Left hindlimb (tissue), 1 donor: ENCODE data around the gene MCCC2.
"Not testable (repeated sequence)": the region's sequence is repeated elsewhere in the genome, so short reads cannot be mapped to it uniquely, and the experiment has no call there.

Experiments used
- DNase-seq: peaks from one replicate; pipeline ENCODE4 v3.0.0-alpha.2; 2018

MCCC2 gene

DNA sequence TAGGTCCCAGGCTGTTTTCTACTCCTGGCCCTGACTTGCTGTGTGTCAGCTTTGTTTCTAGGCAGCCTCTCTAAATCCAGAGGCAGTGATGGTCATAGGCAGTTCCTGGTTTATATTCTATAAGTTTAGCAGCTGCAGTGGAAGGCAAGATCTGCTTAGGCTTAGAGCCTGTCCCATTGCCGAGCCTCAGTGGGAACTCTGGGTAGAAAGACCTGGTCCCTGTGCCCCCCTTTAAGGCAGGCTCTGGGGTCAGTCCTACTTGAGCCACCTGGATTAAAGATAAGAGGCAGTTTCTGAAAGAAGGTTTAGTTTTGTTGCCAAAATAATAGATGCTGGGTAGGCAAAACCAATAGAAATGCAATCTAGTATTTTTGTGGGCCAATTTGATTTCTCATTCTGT lies 13.6 kb downstream of the MCCC2 start:
- no peak for DNase-seq

DNA sequence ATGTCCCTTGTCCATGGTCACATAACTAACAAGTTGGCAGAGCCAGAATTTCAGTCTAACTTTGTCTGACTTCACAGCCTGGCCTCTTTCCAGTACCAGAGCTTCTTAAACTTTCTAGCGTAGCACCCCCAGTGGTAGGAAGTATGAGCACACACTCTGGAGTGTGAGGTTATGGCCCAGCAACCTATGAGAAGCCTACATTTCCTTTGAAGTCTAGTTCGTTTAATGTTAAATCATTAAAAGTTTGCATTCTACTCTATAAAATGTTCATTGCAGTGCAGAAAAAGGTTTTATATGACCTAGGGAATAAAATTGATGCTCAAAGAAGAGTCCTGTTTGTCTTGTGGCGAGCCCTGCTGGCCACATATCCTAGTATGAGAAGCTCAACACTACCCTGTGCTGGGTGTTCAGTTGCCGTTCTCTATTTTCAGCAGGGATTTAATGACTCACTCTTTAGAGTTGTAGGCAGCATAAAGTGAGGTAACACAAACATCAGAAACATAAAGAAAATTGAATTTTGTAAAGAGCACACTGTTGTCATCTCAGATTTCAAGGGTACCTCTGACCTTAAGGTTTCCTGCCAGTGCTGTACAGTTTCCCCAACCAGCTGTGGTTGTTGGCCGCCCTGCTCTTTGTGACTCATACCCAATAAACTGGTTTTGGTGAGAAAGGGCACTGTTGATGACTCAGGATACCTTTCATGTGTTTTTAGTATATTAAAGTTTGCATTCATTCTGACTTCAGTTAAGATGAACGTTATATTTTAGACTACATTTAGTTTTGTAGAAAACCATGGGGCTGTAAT lies 14.3 kb downstream of the MCCC2 start:
- DNase-seq, result peak; percentile 57

DNA sequence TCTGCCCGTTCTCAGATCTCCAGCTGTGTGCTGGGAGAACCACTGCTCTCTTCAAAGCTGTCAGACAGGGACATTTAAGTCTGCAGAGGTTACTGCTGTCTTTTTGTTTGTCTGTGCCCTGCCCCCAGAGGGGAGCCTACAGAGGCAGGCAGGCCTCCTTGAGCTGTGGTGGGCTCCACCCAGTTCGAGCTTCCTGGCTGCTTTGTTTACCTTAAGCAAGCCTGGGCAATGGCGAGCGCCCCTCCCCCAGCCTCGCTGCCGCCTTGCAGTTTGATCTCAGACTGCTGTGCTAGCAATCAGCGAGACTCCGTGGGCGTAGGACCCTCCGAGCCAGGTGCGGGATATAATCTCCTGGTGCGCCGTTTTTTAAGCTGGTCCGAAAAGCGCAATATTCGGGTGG lies 22.8 kb downstream of the MCCC2 start:
- DNase-seq, result not testable (repeated sequence)

DNA sequence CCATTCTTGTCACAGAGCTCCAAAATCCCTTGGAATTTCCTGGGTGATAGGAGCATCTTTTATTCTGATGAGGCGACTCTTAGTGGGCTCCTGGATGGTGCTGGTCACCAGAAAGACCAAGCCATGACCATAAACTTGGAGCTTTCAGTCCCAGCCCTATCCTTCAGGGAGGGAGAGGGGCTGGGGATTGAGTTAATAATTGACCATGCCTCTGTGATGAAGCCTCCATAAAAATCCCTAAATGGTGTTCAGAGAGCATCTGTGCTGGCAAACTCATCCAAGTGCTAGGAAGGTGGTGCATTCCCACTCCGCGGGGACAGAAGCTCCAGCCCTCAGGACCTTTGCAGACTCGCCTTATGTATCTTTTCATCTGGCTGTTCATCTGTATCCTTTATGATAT lies 28.7 kb downstream of the MCCC2 start:
- no peak for DNase-seq

DNA sequence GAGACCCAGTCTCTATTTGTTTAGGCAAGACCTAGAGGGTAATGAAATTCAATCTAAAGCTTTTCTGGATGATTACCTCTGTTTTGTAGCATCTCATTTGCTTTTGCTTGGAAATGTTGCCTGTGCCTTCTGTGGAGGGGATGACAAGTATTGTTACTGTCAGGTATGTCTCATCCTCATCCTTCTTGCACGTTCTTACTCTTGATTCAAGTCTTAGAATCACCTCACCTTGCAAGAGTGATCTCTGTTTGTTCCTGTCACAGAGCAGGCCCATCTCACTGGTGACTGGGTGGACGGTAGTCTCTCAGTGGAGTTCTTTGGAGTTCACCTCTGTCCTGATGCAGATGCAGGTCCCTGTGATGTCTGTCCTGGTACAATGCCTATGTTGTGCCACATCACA lies 33.5 kb downstream of the MCCC2 start:
- DNase-seq, result no peak

DNA sequence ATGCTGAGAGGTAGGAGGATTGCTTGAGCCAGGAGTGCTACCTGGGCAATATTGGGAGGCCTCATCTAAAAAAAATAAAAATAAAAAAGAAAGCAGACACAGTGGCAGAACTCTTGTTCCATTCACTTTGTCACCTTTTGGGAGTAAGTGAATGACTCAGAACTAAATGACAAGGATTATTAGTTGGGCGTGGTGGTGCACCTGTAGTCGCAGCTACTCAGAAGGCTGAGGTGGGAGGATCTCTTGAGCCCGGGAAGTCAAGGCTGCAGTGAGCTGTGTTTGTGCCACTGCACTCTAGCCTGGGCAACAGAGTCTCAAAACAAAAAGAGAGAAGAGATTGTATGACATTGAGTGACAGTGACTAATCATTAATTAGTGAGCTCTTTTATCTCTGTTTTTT lies 34.1 kb downstream of the MCCC2 start:
- DNase-seq, result no peak

DNA sequence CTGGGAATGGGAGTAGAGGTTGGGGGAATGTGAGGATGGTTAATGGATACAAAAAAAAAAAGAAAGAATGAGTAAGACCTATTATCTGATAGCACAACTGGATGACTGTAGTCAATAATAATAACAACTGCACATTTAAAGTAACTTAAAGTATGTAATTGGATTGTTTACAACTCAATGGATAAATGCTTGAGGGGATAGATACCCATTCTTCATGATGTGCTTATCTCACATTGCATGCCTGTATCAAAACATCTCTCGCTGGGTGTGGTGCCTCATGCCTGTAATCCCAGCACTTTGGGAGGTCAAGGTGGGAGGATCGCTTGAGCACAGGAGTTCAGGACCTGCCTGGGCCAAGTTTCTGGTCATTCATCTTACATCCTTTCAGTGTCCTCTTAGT lies 34.6 kb downstream of the MCCC2 start:
- DNase-seq, result no peak

DNA sequence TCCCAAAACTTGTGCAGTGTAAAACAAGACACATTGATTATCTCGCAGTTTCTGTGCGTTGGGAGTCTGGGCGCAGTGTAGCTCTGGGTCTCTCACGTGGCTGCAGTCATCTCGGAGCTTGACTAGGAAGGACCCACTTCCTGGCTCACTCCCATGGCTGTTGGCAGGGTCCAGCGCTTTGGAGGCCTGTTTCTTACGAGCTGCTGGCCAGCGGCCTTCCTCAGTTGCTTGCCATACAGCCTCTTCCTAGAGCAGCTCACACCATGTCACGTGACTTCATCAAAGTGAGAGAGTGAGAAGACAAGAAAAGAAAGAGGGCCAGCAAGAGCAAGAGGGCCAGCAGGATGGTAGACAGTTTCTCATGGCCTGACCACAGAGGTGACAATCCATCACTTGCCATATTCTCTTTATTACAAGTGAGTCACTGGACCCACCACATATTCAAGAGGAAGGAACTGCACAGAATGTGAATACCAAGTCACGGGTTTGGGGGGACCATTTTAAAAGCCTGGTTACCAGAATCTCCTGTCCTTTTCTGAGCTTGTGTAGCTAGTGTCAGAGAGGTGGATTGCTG lies 36.2 kb downstream of the MCCC2 start:
- DNase-seq, result no peak

DNA sequence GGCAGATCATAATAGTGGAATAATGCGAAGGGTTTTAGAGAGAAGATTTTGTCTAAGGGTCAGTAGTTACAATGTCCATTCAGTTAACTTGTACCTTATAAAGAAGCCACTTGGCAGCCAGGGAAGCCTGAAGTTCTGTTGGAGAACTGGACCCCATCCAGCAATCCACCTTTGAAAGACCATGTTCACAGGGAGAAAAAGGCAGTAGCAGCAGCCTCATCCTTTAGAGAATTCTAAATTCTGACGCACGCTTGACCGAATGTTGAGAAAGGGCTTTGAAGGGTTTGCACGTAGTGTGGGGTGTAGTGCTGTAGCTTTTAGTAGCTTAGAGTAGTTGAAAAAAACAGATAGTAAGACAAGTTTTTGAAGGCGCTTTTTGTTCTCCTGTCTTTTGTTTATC lies 42.8 kb downstream of the MCCC2 start:
- DNase-seq, result no peak

DNA sequence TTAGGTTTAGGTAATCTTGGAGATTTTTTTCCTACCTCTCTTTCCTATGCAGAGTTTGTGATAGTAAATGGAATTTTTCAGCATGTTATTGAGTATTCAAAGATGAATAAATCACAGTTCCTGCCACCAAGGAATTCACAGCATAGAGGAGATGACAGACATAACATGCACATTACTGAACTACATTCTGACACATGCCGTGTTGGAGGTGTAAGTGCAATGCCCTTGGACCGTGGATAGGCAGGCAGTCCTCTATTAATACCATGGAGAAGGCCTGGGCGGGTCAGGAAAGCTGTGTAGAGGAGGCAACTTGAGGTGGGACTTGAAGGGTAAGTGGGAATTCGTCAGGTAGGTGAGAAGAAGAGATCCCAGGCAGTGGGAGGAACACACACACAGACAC lies 43.9 kb downstream of the MCCC2 start:
- DNase-seq, result no peak

DNA sequence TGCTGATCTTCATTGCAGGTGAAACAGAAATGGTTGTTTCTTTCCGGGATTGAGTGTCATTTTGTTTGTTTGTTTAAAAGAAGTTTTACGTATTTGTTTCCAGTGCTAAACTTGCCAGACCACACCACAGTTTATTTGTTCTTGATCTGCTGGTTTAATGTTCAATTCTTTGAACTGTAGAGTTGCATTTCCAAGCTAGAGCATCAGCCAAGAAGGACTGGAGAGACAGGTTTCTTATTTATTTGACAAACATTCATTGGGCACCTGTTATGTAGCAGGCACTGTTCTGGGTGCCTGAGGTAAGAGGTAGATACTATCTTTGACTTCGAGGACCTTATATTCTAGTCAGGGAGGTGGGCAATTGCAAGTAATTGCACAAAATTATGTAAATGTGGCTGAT lies 45.0 kb downstream of the MCCC2 start:
- no peak for DNase-seq

DNA sequence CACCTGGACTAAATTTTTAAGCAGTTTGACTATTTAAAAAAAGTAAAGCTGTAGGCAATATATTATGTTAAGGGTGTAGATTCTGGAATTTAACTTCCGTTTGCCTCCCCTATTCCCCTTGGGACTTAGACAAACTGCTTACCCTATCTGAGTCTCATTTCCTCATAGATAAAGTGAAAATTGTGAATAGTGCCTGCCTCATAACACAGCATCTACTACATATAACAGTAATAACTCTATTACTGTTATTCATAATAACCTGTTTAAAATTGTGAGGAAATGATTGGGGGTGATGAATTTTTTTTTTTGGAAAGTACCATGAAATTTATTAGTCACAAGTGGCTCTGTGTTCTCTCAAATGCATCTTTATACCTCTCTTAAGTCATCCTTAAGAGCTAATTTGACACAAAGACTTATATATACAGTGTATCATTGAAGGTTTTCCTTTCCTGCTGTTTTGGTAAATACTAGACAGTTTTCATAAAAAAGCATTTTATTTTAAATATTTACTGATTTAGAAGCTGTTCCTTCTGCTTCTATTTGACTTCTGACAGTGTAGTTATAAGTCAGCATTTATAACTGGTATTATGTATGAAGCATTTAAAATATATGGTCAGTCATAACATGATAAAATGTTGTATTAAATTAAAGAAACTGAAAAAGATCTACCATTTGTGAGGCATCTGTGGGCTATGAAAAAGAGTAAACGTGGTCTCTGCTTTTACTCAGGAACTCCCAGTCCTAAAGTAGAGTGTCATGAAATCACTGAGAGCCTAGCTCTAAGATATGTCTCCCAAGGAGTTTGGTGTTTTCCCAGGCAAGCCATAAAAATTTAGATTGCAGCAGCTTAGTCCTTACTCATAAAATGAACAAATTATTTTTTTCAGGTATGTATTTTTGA lies 46.4 kb downstream of the MCCC2 start:
- DNase-seq, result no peak

DNA sequence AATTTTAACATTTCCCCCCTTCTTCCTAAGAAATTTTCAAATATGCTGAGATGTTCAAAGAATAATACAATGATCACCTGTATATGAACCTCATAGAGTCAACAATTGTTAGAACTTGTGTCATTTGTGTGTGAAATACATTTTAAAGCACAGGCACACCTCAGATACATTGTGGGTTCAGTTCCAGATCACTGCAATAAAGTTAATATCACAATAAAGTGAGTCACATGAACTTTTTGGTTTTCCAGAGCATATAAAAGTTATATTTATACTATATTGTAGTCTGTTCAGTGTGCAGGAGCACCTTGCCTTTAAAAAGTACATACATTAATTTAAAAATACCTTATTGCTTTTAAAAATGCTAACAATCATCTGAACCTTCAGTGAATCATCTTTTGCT lies 50.0 kb downstream of the MCCC2 start:
- DNase-seq, result no peak

DNA sequence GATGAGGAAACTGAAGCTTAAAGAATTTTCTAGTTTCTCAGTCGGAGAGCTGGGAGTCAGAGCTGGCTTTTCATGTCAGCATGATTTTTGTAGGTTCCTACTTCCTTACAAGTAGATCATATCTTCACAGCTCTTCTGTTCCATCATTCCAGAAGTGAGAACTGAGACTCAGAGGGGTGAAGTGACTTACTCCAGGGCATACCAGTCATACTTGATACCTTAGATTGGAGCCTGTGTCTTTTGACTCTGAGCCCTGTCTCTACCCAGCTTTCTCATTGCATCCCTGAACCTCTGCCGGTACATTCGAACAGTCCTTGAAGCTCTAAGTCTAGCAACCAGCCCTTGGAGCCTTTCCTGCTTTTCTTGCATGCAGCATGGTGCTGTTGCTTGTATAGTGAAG lies 53.3 kb downstream of the MCCC2 start:
- no peak for DNase-seq

DNA sequence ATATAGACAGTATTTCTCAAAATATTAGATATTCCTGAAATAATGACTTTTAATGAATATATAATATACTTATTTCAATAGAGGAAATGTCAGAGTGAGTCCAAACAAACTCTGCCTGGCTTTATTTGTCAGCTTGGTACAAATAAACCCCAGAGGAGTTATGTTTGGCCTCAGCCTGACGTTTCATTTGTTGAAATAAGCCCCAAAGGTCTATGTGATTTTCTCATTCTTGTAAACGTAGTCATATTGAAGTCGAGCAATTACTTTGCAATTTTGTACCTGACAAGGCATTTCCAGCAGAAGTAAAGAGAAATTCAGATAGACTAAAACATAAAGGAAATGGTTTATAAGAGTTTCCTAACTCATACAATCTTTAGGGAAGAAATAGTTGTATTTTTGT lies 57.9 kb downstream of the MCCC2 start:
- DNase-seq, result no peak

DNA sequence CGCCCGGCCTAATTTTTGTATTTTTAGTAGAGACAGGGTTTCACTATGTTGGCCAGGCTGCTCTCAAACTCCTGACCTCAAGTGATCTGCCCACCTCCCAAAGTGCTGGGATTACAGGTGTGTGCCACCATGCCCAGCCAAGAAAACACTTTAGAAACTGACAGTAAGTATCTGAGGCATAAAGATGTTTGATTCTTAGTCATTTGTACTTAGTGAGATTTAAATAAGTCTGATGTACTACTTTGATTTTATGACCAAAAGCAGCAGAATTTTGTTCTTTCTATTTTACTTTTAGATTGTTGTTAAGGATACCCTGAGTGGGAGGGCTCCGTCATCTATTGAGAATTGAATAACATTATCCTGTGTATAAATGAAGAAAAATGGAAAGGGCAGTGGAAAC lies 63.8 kb downstream of the MCCC2 start:
- DNase-seq, result not testable (repeated sequence)

DNA sequence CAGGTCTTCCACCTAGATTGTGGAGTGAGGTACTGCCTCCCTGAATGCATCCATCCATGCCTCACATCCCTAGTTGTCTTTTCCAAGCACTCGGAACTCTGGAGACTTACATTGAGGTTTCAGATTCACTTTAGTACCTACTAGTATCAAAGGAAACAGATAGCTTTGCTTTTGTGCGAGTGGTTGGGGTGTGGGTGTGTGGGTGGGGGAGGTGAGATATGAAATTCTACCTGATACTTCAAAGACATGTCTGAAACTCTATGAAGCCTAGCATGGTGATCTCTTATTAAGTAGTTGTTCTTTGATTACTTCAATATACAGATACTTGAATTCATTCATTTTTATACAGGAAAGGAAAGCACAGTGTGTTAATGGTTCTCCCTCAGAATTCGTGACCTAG lies 64.4 kb downstream of the MCCC2 start:
- DNase-seq, result no peak

DNA sequence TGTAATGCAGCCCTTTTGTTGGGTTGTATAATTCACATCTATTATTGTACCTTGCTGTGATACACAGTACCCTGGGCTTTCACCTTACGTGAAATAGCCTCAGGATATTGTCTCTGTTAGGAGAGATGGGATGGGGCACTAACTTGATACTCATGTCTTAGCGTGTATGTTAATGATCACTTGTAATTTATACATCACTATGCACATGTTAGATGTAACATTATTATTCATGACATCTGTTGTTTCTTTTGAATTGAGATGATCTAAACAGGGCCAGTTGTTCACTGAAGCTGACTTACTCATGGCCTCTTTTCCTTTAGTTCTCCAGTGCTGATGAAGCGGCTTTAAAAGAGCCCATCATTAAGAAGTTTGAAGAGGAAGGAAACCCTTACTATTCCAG lies 65.2 kb downstream of the MCCC2 start:
- DNase-seq, result no peak

DNA sequence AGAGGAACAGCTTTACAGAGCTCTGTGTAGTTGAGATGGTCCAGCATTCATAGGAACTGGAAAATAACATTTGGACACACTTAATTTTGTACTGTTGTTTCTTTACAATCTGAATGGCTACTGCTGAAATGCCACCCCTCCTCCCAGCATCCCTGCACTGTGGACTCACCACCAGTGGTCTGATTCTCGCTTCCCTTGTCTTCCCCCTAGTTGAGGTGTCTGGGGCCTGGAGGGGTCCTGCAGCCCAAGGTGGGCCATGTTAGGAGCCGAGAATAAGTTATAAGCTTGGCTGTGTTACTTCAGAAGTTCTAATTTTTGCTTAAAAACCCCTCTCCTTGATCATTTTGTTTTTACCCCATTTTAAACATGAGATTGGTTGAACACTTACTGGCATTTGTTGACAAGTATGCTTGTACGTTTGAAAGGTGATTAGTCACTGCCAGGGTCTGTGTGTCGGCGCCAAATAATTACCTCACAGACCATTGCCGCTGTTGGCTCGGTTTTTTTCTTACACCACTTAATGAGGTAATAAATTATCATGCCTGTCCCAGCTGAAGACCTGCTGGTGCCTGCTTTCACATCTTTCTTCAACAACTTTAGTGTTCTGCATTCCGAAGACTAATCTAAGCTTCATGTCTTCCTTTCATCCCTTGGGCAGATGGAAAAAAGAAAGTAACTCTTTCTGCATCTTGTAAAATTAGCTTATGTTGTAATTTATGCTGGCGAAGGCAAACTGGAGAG lies 65.8 kb downstream of the MCCC2 start:
- DNase-seq, result no peak

DNA sequence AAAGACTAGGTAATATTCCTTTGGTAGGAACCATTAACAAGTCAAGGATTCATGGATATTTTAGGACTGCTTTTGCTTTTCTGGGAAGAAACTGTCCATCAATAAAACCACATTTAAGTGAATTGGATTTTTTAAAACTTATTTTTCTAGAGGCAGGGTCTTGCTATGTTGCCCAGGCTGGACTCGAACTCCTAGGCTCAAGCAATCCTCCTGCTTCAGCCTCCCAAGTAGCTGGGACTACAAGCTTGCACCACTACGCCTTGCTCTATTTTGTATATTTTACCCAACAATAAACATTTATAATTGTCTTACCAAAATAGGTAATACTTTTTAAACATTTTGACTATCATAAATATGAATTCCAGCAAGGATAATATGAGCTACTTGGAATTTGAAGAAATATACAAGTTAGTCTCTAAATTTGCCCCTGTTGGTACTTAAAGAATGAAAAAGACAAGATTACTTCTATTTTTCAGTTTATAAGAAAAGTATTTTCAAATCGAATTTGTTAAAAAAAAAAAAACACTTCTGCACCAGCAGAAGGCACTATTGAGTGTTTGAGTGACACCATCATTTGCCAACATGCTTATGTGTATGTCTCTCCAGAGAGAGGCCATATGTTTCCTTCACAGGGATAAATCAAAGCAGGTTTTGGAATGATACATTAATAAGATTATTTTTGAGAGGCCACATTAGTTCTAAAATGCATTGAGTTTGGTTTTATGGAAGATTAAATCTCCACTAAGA lies 71.9 kb downstream of the MCCC2 start:
- DNase-seq, result no peak

DNA sequence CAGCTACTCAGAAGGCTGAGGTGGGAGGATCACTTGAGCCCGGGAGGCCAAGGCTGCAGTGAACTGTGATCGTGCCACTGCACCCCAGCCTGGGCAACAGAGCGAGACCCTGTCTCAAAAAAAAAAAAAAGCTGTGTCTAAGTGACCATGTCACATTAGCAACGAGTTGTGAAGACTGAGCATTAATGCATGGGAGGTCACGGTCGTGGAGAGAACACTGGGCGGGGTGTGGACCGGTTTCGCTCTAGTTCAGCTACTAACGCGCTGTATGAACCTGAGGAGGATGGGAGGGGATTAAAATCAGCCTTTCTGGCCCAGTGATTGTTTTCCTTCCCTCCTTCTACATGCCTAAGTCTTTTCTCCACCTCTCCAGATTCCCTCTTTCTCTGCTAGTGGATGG lies 75.2 kb downstream of the MCCC2 start:
- DNase-seq, result no peak

DNA sequence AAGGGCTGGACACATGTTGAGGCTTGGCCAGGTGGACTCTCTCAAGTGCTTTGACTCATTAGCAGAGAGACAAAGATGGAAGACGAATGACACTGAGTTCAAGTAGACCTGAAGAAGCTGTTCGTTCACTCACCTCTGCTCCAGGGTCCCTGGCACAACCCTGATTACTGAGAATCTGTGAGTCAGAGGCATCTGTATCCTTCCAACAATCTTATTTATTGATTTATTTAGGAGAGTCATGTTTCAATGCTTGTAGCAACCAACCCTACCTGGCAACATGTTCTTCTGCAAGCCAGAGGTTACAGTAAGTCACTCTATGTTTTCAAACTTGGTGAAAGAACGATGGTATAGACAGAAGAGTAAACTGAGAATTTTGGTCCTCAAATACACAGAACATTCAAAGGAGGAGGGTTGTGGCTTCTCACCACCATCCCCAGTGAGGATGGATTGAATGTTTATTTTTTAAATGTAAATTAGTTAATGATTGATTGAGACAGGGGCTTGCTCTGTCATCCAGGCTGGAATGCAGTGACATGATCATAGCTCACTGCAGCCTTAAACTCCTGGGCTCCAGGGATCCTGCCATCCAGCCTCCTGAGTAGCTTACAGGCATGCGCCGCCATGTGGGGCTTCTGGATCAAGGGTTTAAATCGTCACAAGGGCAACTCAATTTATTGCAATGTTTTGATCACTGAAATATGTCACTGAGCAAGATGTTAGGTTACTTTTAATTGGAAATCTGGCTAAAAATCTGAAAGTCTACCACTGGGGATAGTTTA lies 76.2 kb downstream of the MCCC2 start:
- no peak for DNase-seq
